ENCODE data around the gene C12orf57. TPM values are rescaled to one million over a fixed set of nuclear protein-coding genes. Genes with fewer than 3 reads are reported as not detected.

C12orf57 gene
- total and polyA plus RNA-seq, 10 of the 15 experiments (the other 5 are each of a cell fraction or from before 2014, with no cell fraction given) = 64.5 to 377 (median 211) TPM

- TF ChIP-seq CUX1 (IDR thresholded peaks at IDR 0.05; ENCODE audit: insufficient replicate concordance, low read depth, low read length) (no peak), ZNF207 (IDR thresholded peaks at IDR 0.05; ENCODE audit: borderline replicate concordance) (no peak), SP1 (IDR thresholded peaks at IDR 0.05; ENCODE audit: low read depth, low read length) (no peak), MYC (IDR thresholded peaks at IDR 0.05; ENCODE audit: insufficient read depth, insufficient read length, insufficient replicate concordance, low read length, severe bottlenecking) (no peak), CEBPZ (IDR thresholded peaks at IDR 0.05; ENCODE audit: low read depth, low read length) (no peak), RELB (IDR thresholded peaks at IDR 0.05; ENCODE audit: low read depth) (peak; percentile 15; the same call in 1 of the 2 replicates), IKZF2 (IDR thresholded peaks at IDR 0.05) (peak; percentile 58 to 62; a peak in 3 of 4 replicates), HDGF (IDR thresholded peaks at IDR 0.05) (0 out of 2 replicates have a peak, but pooled peaks have one; percentile 36), USF1 (IDR thresholded peaks at IDR 0.05; ENCODE audit: borderline replicate concordance, extremely low read length, insufficient read depth, low read depth, low read length) (no peak), STAT3 (IDR thresholded peaks at IDR 0.05; ENCODE audit: low read depth, low read length) (no peak), MLLT1 (IDR thresholded peaks at IDR 0.05) (0 out of 2 replicates have a peak, but pooled peaks have one; percentile 35), RFX5 (IDR thresholded peaks at IDR 0.05; ENCODE audit: low read depth, low read length) (no peak), SREBF1 (IDR thresholded peaks at IDR 0.05; ENCODE audit: low read length) (no peak), USF2 (IDR thresholded peaks at IDR 0.05; ENCODE audit: borderline replicate concordance, low read depth, low read length) (no peak)
Observed at GRCh38 chr12:6928703-6929407, 15.0 kb upstream of the C12orf57 start (continued).

Data from GM12878 (cell line).